Adipocyte (in vitro differentiated cells): ENCODE results near the gene DLST.

Source experiments
- DNase-seq: peaks from one replicate; pipeline ENCODE4 v3.0.0-alpha.2; 2015; ENCODE audit warnings: low read depth
- H3K27me3 ChIP-seq: replicated peaks from 2 replicates; pipeline ENCODE4 v1.7.0; 2013; ENCODE audit warnings: mild to moderate bottlenecking, low read length, moderate library complexity; ENCODE audit not compliant: control insufficient read depth, insufficient read depth
- H3K36me3 ChIP-seq: 2 replicates; pipeline ENCODE4 v1.7.0; 2013; ENCODE audit warnings: low read length, mild to moderate bottlenecking, moderate library complexity; ENCODE audit not compliant: control insufficient read depth, insufficient read depth, severe bottlenecking
- H3K4me1 ChIP-seq: 2 replicates; pipeline ENCODE4 v1.7.0; 2013; ENCODE audit warnings: mild to moderate bottlenecking, low read length, moderate library complexity; ENCODE audit not compliant: control insufficient read depth, insufficient read depth
- H3K4me3 ChIP-seq: 2 replicates; pipeline ENCODE4 v1.7.0; 2013; ENCODE audit warnings: mild to moderate bottlenecking, low read length, moderate library complexity
- H3K9ac ChIP-seq: 2 replicates; pipeline ENCODE4 v1.7.0; 2013; ENCODE audit warnings: mild to moderate bottlenecking, low read length, moderate library complexity
- H3K9me3 ChIP-seq: 2 replicates; pipeline ENCODE4 v1.7.0; 2013; ENCODE audit warnings: mild to moderate bottlenecking, low read length, moderate library complexity; ENCODE audit not compliant: control insufficient read depth

Gene DLST

GRCh38 chr14:74945261-74945851 is 63.6 kb downstream of the DLST start:
- H3K9ac ChIP-seq = no peak overlapping the region
- H3K27me3 ChIP-seq = no peaks in the 10 kb centered on the region
- H3K9me3 ChIP-seq = no peaks in the 10 kb centered on the region
- DNase-seq = peak; percentile 54
- H3K36me3 ChIP-seq = no peaks in the 10 kb centered on the region
- H3K4me1 ChIP-seq = peaks cover 18% of the 10 kb centered on the region
- no peak overlapping the region for H3K4me3 ChIP-seq

- peak; percentile 90 for DNase-seq
- Histone ChIP-seq H3K4me1 (peaks cover 13% of the 10 kb centered on the region), H3K27me3 (no peaks in the 10 kb centered on the region), H3K4me3 (no peak overlapping the region), H3K9me3 (no peaks in the 10 kb centered on the region), H3K9ac (peak overlapping the region; percentile 1), H3K36me3 (no peaks in the 10 kb centered on the region)
Measured at GRCh38 chr14:74945852-74946658, 64.3 kb downstream of the DLST start.

GRCh38 chr14:74946659-74947281 is 65.1 kb downstream of the DLST start:
- no peak for DNase-seq

GRCh38 chr14:74947353-74948227 is 65.9 kb downstream of the DLST start:
- H3K9ac ChIP-seq = no peak overlapping the region
- no peaks in the 10 kb centered on the region for H3K9me3 ChIP-seq
- no peak overlapping the region for H3K4me3 ChIP-seq
- H3K27me3 ChIP-seq = no peaks in the 10 kb centered on the region
- no peak for DNase-seq
- H3K4me1 ChIP-seq = no peaks in the 10 kb centered on the region
- H3K36me3 ChIP-seq = no peaks in the 10 kb centered on the region

More at GRCh38 chr14:74946659-74947281, 65.1 kb downstream of the DLST start:
- Histone ChIP-seq H3K27me3 (no peaks in the 10 kb centered on the region), H3K9ac (peak overlapping the region; percentile 1), H3K9me3 (no peaks in the 10 kb centered on the region), H3K4me1 (peaks cover 6% of the 10 kb centered on the region), H3K4me3 (no peak overlapping the region), H3K36me3 (no peaks in the 10 kb centered on the region)

GRCh38 chr14:74948228-74949175 is 66.8 kb downstream of the DLST start:
- no peaks in the 10 kb centered on the region for H3K27me3 ChIP-seq
- H3K9me3 ChIP-seq = no peaks in the 10 kb centered on the region
- H3K4me3 ChIP-seq = no peak overlapping the region
- no peak for DNase-seq
- H3K4me1 ChIP-seq = no peaks in the 10 kb centered on the region
- H3K36me3 ChIP-seq = no peaks in the 10 kb centered on the region
- no peak overlapping the region for H3K9ac ChIP-seq

GRCh38 chr14:74949191-74949601 is 67.5 kb downstream of the DLST start:
- no peak overlapping the region for H3K4me3 ChIP-seq
- H3K9me3 ChIP-seq = no peaks in the 10 kb centered on the region
- no peak for DNase-seq
- no peak overlapping the region for H3K9ac ChIP-seq
- peaks cover under 1% of the 10 kb centered on the region for H3K4me1 ChIP-seq
- H3K36me3 ChIP-seq = no peaks in the 10 kb centered on the region
- no peaks in the 10 kb centered on the region for H3K27me3 ChIP-seq

GRCh38 chr14:74949859-74950573 is 68.3 kb downstream of the DLST start:
- no peak overlapping the region for H3K9ac ChIP-seq
- H3K36me3 ChIP-seq = no peaks in the 10 kb centered on the region
- H3K4me1 ChIP-seq = peaks cover 6% of the 10 kb centered on the region
- no peaks in the 10 kb centered on the region for H3K27me3 ChIP-seq
- H3K9me3 ChIP-seq = no peaks in the 10 kb centered on the region
- no peak for DNase-seq
- H3K4me3 ChIP-seq = no peak overlapping the region

- H3K9me3 ChIP-seq = no peaks in the 10 kb centered on the region
- H3K9ac ChIP-seq = no peak overlapping the region
- H3K27me3 ChIP-seq = no peaks in the 10 kb centered on the region
- H3K36me3 ChIP-seq = no peaks in the 10 kb centered on the region
- peaks cover 6% of the 10 kb centered on the region for H3K4me1 ChIP-seq
- DNase-seq = no peak
- H3K4me3 ChIP-seq = no peak overlapping the region
Measured at GRCh38 chr14:74950795-74951442, 69.2 kb downstream of the DLST start.

GRCh38 chr14:74951443-74952179 is 69.9 kb downstream of the DLST start:
- Histone ChIP-seq H3K4me1 (peaks cover 6% of the 10 kb centered on the region), H3K27me3 (no peaks in the 10 kb centered on the region), H3K36me3 (no peaks in the 10 kb centered on the region), H3K4me3 (no peak overlapping the region), H3K9me3 (no peaks in the 10 kb centered on the region), H3K9ac (peak overlapping the region; percentile 10)
- DNase-seq = no peak
